Left renal cortex interstitium (tissue), 4 donors: ENCODE data around the gene SMIM32. TPM values are rescaled to one million over a fixed set of nuclear protein-coding genes. Genes with fewer than 3 reads are reported as not detected.

Experiments
- polyA plus RNA-seq, 4 donors: library from polyadenylated mRNA; unstranded; fragments of 120-200 nt; gene quantifications; one replicate each; pipeline ENCODE4 v1.2.1, GENCODE V29; 2013; ENCODE audit not compliant: insufficient read length in 4 of 4

The SMIM32 gene
- polyA plus RNA-seq, 4 donors, result 10.4 to 20.4 (median 17.7) TPM

Other genes with a start within 250 kb of the SMIM32 start
- 1 to 10 TPM; 1.3 to 4.0 (median 2.7) TPM for gene LECT2, start 238.2 kb downstream of the SMIM32 start, polyA plus RNA-seq
- gene TGFBI, start 164.2 kb downstream of the SMIM32 start, polyA plus RNA-seq, result 100 to 1,000 TPM; 212 to 302 (median 253) TPM
- 10 to 100 TPM; 63.7 to 77.8 (median 66.5) TPM for gene SMAD5, start 60.3 kb downstream of the SMIM32 start, polyA plus RNA-seq
- under 1 TPM in 3 of 4 donors, not detected in 1; 0.32 to 0.92 (median 0.65) TPM for gene TRPC7, start 172.4 kb upstream of the SMIM32 start, polyA plus RNA-seq